GM18526 (cell line): ENCODE results near the gene MMRN1.

Experiments used
- POLR2A ChIP-seq: IDR thresholded peaks from 3 replicates; pipeline ENCODE4 v1.6.1; 2011; ENCODE audit not compliant: insufficient read length; ENCODE audit errors: extremely low read depth

MMRN1 gene, protein sequence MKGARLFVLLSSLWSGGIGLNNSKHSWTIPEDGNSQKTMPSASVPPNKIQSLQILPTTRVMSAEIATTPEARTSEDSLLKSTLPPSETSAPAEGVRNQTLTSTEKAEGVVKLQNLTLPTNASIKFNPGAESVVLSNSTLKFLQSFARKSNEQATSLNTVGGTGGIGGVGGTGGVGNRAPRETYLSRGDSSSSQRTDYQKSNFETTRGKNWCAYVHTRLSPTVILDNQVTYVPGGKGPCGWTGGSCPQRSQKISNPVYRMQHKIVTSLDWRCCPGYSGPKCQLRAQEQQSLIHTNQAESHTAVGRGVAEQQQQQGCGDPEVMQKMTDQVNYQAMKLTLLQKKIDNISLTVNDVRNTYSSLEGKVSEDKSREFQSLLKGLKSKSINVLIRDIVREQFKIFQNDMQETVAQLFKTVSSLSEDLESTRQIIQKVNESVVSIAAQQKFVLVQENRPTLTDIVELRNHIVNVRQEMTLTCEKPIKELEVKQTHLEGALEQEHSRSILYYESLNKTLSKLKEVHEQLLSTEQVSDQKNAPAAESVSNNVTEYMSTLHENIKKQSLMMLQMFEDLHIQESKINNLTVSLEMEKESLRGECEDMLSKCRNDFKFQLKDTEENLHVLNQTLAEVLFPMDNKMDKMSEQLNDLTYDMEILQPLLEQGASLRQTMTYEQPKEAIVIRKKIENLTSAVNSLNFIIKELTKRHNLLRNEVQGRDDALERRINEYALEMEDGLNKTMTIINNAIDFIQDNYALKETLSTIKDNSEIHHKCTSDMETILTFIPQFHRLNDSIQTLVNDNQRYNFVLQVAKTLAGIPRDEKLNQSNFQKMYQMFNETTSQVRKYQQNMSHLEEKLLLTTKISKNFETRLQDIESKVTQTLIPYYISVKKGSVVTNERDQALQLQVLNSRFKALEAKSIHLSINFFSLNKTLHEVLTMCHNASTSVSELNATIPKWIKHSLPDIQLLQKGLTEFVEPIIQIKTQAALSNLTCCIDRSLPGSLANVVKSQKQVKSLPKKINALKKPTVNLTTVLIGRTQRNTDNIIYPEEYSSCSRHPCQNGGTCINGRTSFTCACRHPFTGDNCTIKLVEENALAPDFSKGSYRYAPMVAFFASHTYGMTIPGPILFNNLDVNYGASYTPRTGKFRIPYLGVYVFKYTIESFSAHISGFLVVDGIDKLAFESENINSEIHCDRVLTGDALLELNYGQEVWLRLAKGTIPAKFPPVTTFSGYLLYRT

DNA sequence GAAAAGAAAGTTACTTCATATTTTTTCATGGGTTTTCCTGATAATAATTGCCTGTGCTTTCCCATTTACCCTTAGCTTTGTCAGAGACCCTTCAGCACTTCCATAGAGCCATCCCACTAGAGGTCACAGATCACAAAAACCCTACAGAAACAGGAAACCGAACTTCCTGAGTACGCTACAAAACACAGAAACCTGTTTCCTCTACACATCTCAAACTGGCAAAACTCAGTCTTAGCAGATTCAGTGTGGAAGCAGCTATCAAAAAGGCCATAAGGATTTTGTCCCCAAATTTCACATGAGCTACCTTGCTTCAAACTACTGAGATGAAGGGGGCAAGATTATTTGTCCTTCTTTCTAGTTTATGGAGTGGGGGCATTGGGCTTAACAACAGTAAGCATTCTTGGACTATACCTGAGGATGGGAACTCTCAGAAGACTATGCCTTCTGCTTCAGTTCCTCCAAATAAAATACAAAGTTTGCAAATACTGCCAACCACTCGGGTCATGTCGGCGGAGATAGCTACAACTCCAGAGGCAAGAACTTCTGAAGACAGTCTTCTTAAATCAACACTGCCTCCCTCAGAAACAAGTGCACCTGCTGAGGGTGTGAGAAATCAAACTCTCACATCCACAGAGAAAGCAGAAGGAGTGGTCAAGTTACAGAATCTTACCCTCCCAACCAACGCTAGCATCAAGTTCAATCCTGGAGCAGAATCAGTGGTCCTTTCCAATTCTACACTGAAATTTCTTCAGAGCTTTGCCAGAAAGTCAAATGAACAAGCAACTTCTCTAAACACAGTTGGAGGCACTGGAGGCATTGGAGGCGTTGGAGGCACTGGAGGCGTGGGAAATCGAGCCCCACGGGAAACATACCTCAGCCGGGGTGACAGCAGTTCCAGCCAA is at the start of gene MMRN1:
MMRN1 (plus strand) TSS at position 206 of the 902 bp plus-strand sequence; CDS start at position 324, 118 bp downstream.
- no peak for TF ChIP-seq POLR2A

DNA sequence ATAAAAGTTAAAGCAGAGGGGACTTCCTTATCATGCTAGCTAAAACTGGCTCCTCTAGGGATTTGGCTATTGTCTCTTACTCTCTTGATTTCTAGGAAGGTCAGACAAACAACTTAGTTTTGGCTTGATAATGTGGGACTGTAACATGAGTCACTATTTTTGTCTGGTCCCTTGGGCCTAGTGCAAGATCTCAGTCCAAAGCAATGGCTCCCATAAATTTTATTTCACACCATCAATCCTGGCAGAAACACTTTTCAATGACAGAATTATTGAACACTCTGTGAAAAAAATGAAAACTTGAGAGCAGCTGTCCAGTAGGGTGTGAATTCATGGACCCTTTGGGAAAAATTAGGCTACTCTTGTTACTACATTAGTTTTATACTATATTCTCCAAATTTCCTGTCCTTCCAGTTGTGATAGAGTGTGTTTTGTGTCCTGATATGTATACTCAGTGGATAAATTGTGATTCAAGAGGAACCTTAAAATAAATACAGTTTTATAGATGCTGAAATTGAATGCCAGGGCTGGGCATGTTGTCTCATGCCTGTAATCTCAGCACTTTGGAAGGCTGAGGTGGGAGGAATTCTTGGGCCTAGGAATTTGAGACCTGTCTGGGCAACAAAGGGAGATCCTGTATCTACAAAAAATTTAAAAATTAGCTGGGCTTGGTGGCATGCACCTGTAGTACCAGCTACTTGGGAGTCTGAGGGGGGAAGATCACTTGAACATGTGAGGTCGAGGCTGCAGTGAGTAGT is 46.9 kb upstream of the MMRN1 start:
- TF ChIP-seq POLR2A: no peak

DNA sequence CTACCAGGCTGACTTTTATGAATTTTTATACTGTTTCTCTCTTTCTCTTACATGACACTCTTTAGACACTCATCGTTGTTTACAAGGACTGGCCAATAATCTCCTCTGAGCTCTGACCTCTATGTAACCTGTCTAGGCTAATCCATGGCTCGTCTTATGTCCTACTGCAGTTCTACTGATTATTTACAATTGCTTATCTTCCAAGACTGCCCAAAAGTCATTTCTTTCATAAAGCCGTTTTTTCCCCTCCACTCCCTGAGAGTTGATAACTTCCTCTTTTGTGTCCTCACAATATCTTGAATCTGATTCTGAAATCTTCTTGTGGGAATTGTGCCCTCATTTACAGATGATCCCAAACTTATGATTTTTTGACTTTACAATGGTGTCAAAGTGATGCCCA is 39.4 kb upstream of the MMRN1 start:
- TF ChIP-seq POLR2A: no peak

DNA sequence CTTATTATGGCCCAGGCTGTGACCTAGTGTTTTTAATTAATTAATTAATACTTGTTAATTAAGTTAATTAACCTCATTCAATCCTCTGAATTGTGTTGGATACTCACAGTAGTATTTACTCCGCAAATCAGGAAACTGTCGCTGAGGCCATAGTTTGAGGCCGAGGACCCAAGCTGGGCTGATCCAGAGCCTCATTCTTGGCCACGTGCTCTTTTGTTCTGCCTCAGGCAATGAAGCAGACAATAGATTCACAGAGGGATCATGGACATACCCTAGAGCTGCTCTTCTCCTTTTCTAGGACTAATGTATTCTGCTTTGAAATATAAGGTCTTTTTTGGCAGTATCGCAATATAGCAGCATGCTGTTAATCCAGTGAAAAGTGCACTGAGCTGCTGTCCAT is 33.7 kb upstream of the MMRN1 start:
- no peak for TF ChIP-seq POLR2A

DNA sequence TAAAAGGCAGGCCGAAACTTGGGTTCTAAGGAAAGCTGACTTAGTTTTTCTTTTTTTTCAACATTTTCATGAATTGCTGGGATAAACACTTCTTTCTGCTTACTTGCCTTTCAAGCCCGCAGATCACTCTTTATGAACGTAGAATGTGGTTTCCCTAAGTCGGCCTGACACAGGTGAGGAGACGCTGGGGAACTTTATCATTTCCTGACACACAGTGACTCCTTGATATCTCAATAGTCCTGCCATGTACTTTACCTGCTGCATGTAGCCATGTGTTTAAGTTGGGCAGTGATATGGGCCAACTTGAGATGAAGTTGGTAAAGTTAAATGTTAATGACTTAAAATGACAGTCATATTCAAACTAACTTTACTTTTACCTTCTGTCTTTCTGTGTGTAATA is 31.1 kb upstream of the MMRN1 start:
- TF ChIP-seq POLR2A: no peak

DNA sequence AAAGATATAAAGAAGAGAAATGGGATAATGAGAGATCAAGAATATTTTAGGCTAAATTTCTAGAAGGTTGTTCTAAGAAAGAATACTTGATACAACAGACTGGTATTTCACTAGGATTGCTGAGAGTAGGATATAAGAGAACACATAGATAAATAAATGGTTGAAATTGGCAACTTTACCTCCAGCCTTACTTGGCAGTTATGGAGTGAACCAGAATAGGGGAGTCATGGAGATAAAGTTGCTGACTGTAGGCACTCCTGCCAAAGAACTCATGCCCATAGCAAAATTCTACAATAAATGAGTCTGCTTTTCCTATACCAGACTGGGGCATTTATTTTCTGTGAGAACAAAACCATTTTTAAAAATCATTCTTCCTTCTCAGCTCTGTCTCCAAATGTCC is 26.4 kb upstream of the MMRN1 start:
- no peak for TF ChIP-seq POLR2A

DNA sequence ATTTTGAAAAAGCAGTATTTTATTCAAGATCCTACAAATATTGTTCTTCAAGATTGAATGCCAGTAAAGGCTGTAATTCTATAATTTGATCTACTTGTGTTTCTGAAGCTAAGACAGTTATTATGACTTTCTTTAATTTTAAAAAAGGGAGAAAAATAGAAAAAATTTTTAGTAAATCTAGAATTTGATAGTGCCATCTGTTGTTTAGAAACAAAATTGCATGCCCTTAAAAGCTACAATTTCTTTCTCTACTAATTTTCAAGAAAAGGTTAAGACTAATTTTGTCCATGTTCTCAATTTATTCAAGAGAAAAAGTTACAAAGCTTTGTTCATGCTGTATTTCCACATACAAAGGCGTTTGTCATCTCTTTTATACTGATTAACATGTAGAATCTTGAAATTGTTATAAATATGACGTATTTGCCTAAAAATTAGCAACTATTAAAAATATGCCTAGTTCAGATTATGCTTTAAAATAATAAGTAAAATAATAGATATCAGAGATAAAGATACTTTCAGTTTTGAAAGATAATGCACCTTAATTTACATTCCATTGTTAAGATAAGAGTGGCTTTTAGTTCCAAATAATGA is 25.6 kb upstream of the MMRN1 start:
- TF ChIP-seq POLR2A: no peak

DNA sequence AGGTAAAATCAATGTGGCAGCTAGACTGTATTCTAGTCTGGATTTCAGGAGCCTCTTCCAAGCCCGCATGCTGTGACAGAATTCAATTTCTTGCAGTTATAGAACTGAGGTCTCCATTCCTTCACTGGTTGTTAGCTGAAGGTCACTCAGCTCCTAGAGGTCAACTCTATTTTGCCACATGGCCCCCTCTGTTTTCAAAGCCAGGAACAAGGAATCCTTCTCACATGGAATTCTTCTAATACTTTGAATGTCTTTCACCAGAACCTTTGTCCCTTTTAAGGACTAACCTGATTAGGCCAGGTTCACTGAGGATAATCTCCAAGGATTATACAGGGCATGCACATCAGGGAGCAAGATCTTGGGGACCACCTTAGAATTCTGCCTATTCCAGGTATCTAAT is 23.4 kb upstream of the MMRN1 start:
- TF ChIP-seq POLR2A: no peak

DNA sequence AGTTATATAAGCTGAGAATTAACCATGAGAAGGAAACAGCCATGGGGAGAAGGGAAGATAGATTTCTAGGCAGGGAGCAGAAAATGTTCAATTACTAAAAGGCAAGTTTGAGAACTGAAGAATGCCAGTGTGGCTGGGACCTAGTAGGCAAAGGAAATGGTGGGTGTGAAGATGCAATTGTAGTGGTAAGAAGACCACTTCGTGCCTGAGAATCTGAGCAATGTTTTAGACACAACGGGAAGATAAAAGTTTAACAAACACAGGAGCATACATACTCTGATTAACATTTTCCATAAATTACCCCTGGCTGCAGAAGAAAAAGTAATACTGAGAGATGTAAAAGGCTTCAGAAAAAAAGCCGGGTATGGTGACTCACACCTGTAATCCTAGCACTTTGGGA is 18.1 kb upstream of the MMRN1 start:
- no peak for TF ChIP-seq POLR2A

DNA sequence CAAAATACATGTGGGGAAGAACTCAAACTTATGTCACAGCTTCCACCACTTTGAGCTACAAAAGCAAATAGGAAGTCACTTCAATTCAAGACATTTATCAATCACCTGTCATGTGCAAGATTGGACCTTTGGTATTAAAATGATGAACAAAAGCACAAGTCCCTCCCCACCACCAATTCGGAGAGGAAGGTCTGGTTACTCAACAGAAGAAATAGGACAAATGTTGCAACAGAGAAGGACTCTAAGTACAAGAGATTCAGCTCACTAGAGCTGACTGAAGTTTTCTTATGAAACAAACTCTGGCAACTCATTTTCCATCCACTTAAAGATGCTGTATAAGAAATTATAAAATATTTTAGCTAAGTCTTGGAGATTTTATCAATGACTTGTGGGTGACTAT is 16.0 kb upstream of the MMRN1 start:
- no peak for TF ChIP-seq POLR2A

DNA sequence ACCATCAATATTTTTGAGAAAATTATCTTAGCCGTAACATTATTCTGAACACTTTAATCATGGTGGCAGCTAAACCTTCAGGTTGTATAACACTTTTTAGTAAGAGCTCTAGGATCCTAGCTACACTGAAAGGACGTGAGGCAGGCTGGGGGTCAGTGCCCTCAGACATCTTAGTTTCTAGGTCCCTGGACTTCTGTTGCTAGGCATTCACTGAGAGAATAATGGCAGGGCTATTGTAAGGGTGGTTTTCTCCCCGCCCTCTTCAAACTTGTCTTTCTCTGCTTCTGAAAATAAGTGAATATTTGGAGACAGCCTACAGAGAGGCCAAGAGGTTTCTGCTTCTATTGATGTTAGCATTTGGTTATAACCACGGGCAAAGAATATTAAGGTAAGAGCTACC is 15.4 kb upstream of the MMRN1 start:
- no peak for TF ChIP-seq POLR2A

DNA sequence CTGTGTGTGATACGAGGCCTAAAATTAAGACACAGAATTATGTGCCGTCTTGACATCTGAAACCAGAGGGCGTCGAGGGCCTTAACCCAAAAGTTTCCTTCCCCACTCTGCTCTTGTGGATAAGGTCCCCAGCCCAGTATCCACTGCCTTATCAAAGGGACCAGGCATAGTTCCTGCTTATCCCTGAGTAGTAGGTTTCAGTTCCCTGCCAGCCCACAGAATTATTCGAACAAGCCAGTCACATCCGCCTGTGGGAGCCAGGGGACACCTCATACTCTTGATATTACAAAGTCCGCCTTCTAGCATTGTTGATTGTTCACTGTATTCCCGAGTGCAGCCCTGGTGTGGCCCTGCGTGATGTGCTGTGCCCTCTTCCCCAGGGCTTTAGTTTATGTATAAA is 5.4 kb upstream of the MMRN1 start:
- no peak for TF ChIP-seq POLR2A

DNA sequence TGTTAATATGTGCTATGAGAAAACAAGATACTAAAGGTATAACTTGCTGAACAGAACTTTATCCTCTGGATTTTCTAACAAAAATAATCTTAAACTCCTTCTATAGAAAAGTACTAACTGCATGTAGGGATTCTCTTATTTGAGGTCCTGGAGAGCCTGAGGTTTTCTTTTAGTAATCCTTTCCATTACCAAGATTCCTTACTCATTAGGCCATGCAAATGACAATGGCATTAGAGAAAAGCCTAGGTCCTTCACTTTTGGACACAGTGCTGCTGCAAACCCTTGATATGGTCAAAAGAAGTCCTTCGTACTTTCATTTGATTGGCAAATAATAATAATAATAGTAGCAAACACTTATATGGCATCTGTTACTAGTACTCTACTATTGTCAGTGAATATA is 3.2 kb downstream of the MMRN1 start:
- TF ChIP-seq POLR2A: no peak
